HEK293 (cell line): ENCODE measurements around the gene KLF11.
A peak's percentile ranks its signal among the peaks of the same experiment; 100 is the strongest.

ENCODE experiments used
- CTCF ChIA-PET: fragments of 350-600 bp; formaldehyde crosslinking; extraction: SDS; loops from one replicate; lab custom pipeline; 2021; ENCODE audit warnings: antibody characterized with exemption; lab: Yijun Ruan, JAX
- POLR2A ChIA-PET: fragments of 300-600 bp; formaldehyde crosslinking; extraction: SDS; loops from one replicate; lab custom pipeline; 2020; ENCODE audit warnings: antibody characterized with exemption, inconsistent platforms; lab: Yijun Ruan, JAX
- H3K27ac ChIP-seq: fragments of 200-500 bp; sonication (Bioruptor generic); 2 replicates; pipeline ENCODE4 v1.5.1; 2014; ENCODE audit warnings: low read depth, low read length, control low read depth, inconsistent platforms; ENCODE audit errors: extremely low read depth
- H3K36me3 ChIP-seq, 2 experiments: fragments of 200-500 bp in 1 of 2; sonication (Bioruptor generic) in 1 of 2; 1 replicate in 1 of 2; 2 replicates in 1 of 2; pipeline ENCODE4 v1.5.1; 2014 to 2017; ENCODE audit warnings: inconsistent platforms in 2 of 2, low read length in 2 of 2; ENCODE audit not compliant: control insufficient read depth in 2 of 2, insufficient read depth in 1 of 2
- H3K4me1 ChIP-seq: fragments of 200-500 bp; sonication (Bioruptor generic); 2 replicates; pipeline ENCODE4 v1.5.1; 2014; ENCODE audit warnings: mild to moderate bottlenecking, low read length, inconsistent platforms; ENCODE audit not compliant: control insufficient read depth, insufficient read depth
- H3K4me3 ChIP-seq: 2 replicates; pipeline ENCODE4 v1.5.1; 2011; ENCODE audit warnings: low read depth, mild to moderate bottlenecking, control low read depth, low read length, moderate library complexity
- H3K9me3 ChIP-seq: fragments of 200-500 bp; sonication (Bioruptor generic); 2 replicates; pipeline ENCODE4 v1.5.1; 2014; ENCODE audit warnings: low read depth, low read length, inconsistent platforms; ENCODE audit not compliant: control insufficient read depth, insufficient read depth
- INSM2 ChIP-seq: fragments of 450-650 bp; formaldehyde crosslinking; IDR thresholded peaks from 2 replicates; pipeline ENCODE4 v1.5.1; 2016; ENCODE audit warnings: missing biosample characterization, missing genetic modification characterization
- KLF16 ChIP-seq: fragments of 450-650 bp; formaldehyde crosslinking; IDR thresholded peaks from 2 replicates; pipeline ENCODE4 v1.5.1; 2017; ENCODE audit warnings: missing biosample characterization, missing genetic modification characterization
- KLF9 ChIP-seq: fragments of 450-650 bp; formaldehyde crosslinking; IDR thresholded peaks from 2 replicates; pipeline ENCODE4 v1.5.1; 2016; ENCODE audit warnings: missing biosample characterization, missing genetic modification characterization, low read depth
- ZFP37 ChIP-seq: fragments of 450-650 bp; formaldehyde crosslinking; IDR thresholded peaks from 2 replicates; pipeline ENCODE4 v1.5.1; 2016; ENCODE audit warnings: missing biosample characterization, missing genetic modification characterization
- ZNF155 ChIP-seq: fragments of 450-650 bp; formaldehyde crosslinking; IDR thresholded peaks from 2 replicates; pipeline ENCODE4 v1.5.1; 2016; ENCODE audit warnings: missing biosample characterization, missing genetic modification characterization
- ZNF157 ChIP-seq: fragments of 450-650 bp; formaldehyde crosslinking; IDR thresholded peaks from 2 replicates; pipeline ENCODE4 v1.5.1; 2016; ENCODE audit warnings: missing biosample characterization, missing genetic modification characterization
- ZNF18 ChIP-seq: fragments of 450-650 bp; formaldehyde crosslinking; IDR thresholded peaks from 2 replicates; pipeline ENCODE4 v1.5.1; 2016; ENCODE audit warnings: missing biosample characterization, missing genetic modification characterization
- ZNF2 ChIP-seq: fragments of 450-650 bp; formaldehyde crosslinking; IDR thresholded peaks from 2 replicates; pipeline ENCODE4 v1.5.1; 2016; ENCODE audit warnings: missing biosample characterization, missing genetic modification characterization
- ZNF214 ChIP-seq: fragments of 450-650 bp; formaldehyde crosslinking; IDR thresholded peaks from 2 replicates; pipeline ENCODE4 v1.5.1; 2017; ENCODE audit warnings: missing biosample characterization, mild to moderate bottlenecking, missing genetic modification characterization, borderline replicate concordance
- ZNF23 ChIP-seq: fragments of 450-650 bp; formaldehyde crosslinking; IDR thresholded peaks from 2 replicates; pipeline ENCODE4 v1.5.1; 2016; ENCODE audit warnings: missing biosample characterization, missing genetic modification characterization, borderline replicate concordance
- ZNF292 ChIP-seq: fragments of 450-650 bp; formaldehyde crosslinking; IDR thresholded peaks from 2 replicates; pipeline ENCODE4 v1.5.1; 2016; ENCODE audit warnings: low read depth, missing biosample characterization, missing genetic modification characterization, borderline replicate concordance
- ZNF37A ChIP-seq: fragments of 450-650 bp; IDR thresholded peaks from 2 replicates; pipeline ENCODE4 v1.5.1; 2018; ENCODE audit warnings: missing biosample characterization, missing genetic modification characterization
- ZNF433 ChIP-seq: fragments of 450-650 bp; formaldehyde crosslinking; IDR thresholded peaks from 2 replicates; pipeline ENCODE4 v1.5.1; 2016; ENCODE audit warnings: missing biosample characterization, missing genetic modification characterization, low read depth
- ZNF48 ChIP-seq: fragments of 450-650 bp; formaldehyde crosslinking; IDR thresholded peaks from 2 replicates; pipeline ENCODE4 v1.5.1; 2016; ENCODE audit warnings: missing biosample characterization, missing genetic modification characterization
- ZNF510 ChIP-seq: fragments of 450-650 bp; formaldehyde crosslinking; IDR thresholded peaks from 2 replicates; pipeline ENCODE4 v1.5.1; 2018; ENCODE audit warnings: mild to moderate bottlenecking, missing genetic modification characterization, missing biosample characterization; ENCODE audit not compliant: insufficient replicate concordance
- ZNF514 ChIP-seq: fragments of 450-650 bp; formaldehyde crosslinking; IDR thresholded peaks from 2 replicates; pipeline ENCODE4 v1.5.1; 2016; ENCODE audit warnings: missing biosample characterization, missing genetic modification characterization
- ZNF596 ChIP-seq: fragments of 450-650 bp; IDR thresholded peaks from 2 replicates; pipeline ENCODE4 v1.5.0; 2018; ENCODE audit warnings: missing biosample characterization, mild to moderate bottlenecking, missing genetic modification characterization, moderate library complexity
- ZNF664 ChIP-seq: fragments of 450-650 bp; formaldehyde crosslinking; IDR thresholded peaks from 2 replicates; pipeline ENCODE4 v1.5.1; 2016; ENCODE audit warnings: missing biosample characterization, missing genetic modification characterization
- ZNF843 ChIP-seq: fragments of 450-650 bp; formaldehyde crosslinking; IDR thresholded peaks from 2 replicates; pipeline ENCODE4 v1.5.1; 2016; ENCODE audit warnings: missing biosample characterization, missing genetic modification characterization
- TF ChIP-seq, protein P1 (sequence below): fragments of 450-650 bp; formaldehyde crosslinking; IDR thresholded peaks from 2 replicates; pipeline ENCODE4 v1.5.1; 2017; ENCODE audit warnings: missing biosample characterization, missing genetic modification characterization

Gene KLF11

GRCh38 chr2:9997936-9998335 lies 45.4 kb upstream of the KLF11 start (continued):
- TF ChIP-seq ZNF433 (tag by site-specific recombination) = no peak
- no peak for TF ChIP-seq KLF16
- no peak for TF ChIP-seq ZNF214
- no peak for TF ChIP-seq ZNF155 (tag by site-specific recombination)
- TF ChIP-seq ZFP37 (tag by site-specific recombination) = no peak
- TF ChIP-seq ZNF514 (tag by site-specific recombination) = no peak
- TF ChIP-seq ZNF596 (tag by site-specific recombination) = no peak
- TF ChIP-seq ZNF292 (tag by site-specific recombination) = no peak
- no peak for TF ChIP-seq ZNF2 (tag by site-specific recombination)
- TF ChIP-seq, protein P1, sequence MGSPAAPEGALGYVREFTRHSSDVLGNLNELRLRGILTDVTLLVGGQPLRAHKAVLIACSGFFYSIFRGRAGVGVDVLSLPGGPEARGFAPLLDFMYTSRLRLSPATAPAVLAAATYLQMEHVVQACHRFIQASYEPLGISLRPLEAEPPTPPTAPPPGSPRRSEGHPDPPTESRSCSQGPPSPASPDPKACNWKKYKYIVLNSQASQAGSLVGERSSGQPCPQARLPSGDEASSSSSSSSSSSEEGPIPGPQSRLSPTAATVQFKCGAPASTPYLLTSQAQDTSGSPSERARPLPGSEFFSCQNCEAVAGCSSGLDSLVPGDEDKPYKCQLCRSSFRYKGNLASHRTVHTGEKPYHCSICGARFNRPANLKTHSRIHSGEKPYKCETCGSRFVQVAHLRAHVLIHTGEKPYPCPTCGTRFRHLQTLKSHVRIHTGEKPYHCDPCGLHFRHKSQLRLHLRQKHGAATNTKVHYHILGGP (tag by site-specific recombination) = no peak
- no peak for TF ChIP-seq ZNF37A (tag by site-specific recombination)
- TF ChIP-seq ZNF18 (tag by site-specific recombination) = no peak
- no peak for TF ChIP-seq ZNF843 (tag by site-specific recombination)
- no peak for TF ChIP-seq ZNF157 (tag by site-specific recombination)

- no peak for TF ChIP-seq ZNF48 (tag by site-specific recombination)
- no peak for TF ChIP-seq INSM2 (tag by site-specific recombination)
- TF ChIP-seq KLF9 (tag by site-specific recombination) = no peak
- no peak for TF ChIP-seq ZNF23 (tag by site-specific recombination)
- no peaks in the 10 kb centered on the region for H3K9me3 ChIP-seq
- no peaks in the 10 kb centered on the region for H3K4me1 ChIP-seq
- H3K4me3 ChIP-seq = no peak overlapping the region
- ChIA-PET CTCF (interaction anchor here (0.6 kb wide), 1 partner anchor 75 kb away, joined by 3 read pairs; no protein-coding TSS in a partner anchor), POLR2A (no interaction called here)
- H3K36me3 ChIP-seq = peaks cover 18 to 64% of the 10 kb centered on the region in 2 experiments
- no peak overlapping the region for H3K27ac ChIP-seq
Observed at GRCh38 chr2:9998916-9999654, 44.3 kb upstream of the KLF11 start.

DNA sequence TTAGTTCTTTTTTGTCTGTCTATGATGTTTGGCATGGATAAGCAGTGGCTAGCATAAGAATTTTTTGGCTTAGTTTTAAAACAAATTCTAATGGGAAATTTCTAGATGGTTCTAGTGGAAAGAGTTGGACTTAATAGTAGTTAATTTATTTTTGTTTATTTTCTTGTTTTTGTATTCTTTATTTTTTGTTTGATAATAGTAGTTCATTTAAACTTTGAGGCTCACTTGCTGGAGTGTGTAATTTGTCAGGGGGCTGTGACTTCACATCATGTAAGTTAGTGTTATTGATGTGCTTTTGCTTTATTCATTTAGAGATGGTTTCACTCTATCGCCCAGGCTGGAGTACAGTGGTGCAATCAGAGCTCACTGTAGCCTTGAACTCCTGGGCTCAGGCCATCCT lies 43.7 kb upstream of the KLF11 start:
- CTCF ChIA-PET = interaction anchor here (0.6 kb wide), 1 partner anchor 75 kb away, joined by 3 read pairs; no protein-coding TSS in a partner anchor
- H3K27ac ChIP-seq = no peak overlapping the region
- H3K9me3 ChIP-seq = no peaks in the 10 kb centered on the region
- TF ChIP-seq ZNF664 (tag by site-specific recombination) = peak; percentile 98
- TF ChIP-seq ZNF510 (tag by site-specific recombination) = no peak
- TF ChIP-seq, all 188 proteins: peak for 1
- POLR2A ChIA-PET = no interaction called here
- Histone ChIP-seq H3K4me3 (no peak overlapping the region), H3K36me3 (peaks cover 18 to 59% of the 10 kb centered on the region in 2 experiments), H3K4me1 (no peaks in the 10 kb centered on the region)
